ENCODE results near the gene NCBP1. TPM values are rescaled to one million over a fixed set of nuclear protein-coding genes. Genes with fewer than 3 reads are reported as not detected.
A peak's percentile ranks its signal among the peaks of the same experiment; 100 is the strongest.

The NCBP1 gene
- polyA plus RNA-seq, 1 of the 3 experiments (the other 2 are of a cell fraction), result 11.3 TPM

DNA sequence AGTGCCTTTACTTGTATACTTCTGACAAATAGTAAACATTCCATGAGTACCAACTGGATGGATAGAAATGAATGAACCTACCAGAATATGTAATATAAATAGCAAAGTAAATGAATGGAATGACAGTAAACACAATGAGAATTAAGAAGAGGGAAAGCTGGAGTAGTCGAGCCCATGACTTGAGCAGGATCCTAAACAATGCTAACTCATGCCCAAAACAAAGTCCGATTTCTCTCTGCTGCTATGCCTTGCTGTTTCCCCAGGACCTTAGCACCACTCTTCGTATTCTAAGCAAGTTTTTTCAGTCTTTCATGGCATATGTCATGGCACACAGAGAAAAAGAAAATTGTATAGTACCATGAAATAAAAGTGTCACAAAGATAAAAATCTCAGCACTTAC is 61.8 kb downstream of the NCBP1 start:
- H3K4me3 ChIP-seq (ENCODE audit: low read depth in 2 of 2, low read length in 1 of 2), result peak overlapping the region in 1 of 2 experiments; percentile 82; a peak in 2 of 4 replicates
- H3K27me3 ChIP-seq (ENCODE audit: insufficient read depth), result no peaks in the 10 kb centered on the region
- POLR2A ChIA-PET, result no interaction called here
- no peak overlapping the region for H3K27ac ChIP-seq (ENCODE audit: low read depth in 2 of 2, low read length in 1 of 2)
- peaks cover 33% of the 10 kb centered on the region for H3K79me2 ChIP-seq (ENCODE audit: insufficient read depth)
- CTCF ChIA-PET, result interaction anchor here (2.2 kb wide), 1 partner anchor 227 kb away, joined by 7 read pairs; no protein-coding TSS in a partner anchor
- no peak overlapping the region for H2AFZ ChIP-seq (ENCODE audit: low read depth)
- H3K9me2 ChIP-seq, result no peaks in the 10 kb centered on the region
- peaks cover 7 to 19% of the 10 kb centered on the region in 2 experiments; a peak in 3 of 4 replicates for H3K4me1 ChIP-seq (ENCODE audit: control insufficient read depth in 1 of 2, insufficient read depth in 2 of 2, low read depth in 1 of 2, low read length in 1 of 2)
- WGBS (ENCODE audit: low lambda C conversion rate), result 84% methylated on average over 3 of the region's 3 CpGs
- no peaks in the 10 kb centered on the region for H3F3A ChIP-seq (replicated peaks; ENCODE audit: insufficient read depth)
- H3K9ac ChIP-seq, result no peak overlapping the region
- TF ChIP-seq FOXJ3 (CRISPR knock-in tag; IDR thresholded peaks at IDR 0.05) (no peak), GABPA (IDR thresholded peaks at IDR 0.05; ENCODE audit: low read depth) (no peak), MXI1 (IDR thresholded peaks at IDR 0.05; ENCODE audit: low read depth, low read length) (no peak), TCF12 (IDR thresholded peaks at IDR 0.05) (no peak), GATA2 (CRISPR knock-in tag; IDR thresholded peaks at IDR 0.05) (no peak), MAX (IDR thresholded peaks at IDR 0.05; ENCODE audit: low read depth) (no peak), TEAD4 (IDR thresholded peaks at IDR 0.05; ENCODE audit: borderline replicate concordance, insufficient read depth) (no peak), RFX5 (IDR thresholded peaks at IDR 0.05; ENCODE audit: low read length) (no peak), EP300 (IDR thresholded peaks at IDR 0.05; ENCODE audit: borderline replicate concordance in 1 of 2, low read depth in 1 of 2, low read length in 1 of 2) (no peak), SIN3A (IDR thresholded peaks at IDR 0.05; ENCODE audit: borderline replicate concordance, low read depth, low read length) (no peak)
- TF ChIP-seq, protein P1, sequence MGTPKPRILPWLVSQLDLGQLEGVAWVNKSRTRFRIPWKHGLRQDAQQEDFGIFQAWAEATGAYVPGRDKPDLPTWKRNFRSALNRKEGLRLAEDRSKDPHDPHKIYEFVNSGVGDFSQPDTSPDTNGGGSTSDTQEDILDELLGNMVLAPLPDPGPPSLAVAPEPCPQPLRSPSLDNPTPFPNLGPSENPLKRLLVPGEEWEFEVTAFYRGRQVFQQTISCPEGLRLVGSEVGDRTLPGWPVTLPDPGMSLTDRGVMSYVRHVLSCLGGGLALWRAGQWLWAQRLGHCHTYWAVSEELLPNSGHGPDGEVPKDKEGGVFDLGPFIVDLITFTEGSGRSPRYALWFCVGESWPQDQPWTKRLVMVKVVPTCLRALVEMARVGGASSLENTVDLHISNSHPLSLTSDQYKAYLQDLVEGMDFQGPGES (IDR thresholded peaks at IDR 0.05; ENCODE audit: low read depth, low read length), result no peak
- TF ChIP-seq, protein P2, sequence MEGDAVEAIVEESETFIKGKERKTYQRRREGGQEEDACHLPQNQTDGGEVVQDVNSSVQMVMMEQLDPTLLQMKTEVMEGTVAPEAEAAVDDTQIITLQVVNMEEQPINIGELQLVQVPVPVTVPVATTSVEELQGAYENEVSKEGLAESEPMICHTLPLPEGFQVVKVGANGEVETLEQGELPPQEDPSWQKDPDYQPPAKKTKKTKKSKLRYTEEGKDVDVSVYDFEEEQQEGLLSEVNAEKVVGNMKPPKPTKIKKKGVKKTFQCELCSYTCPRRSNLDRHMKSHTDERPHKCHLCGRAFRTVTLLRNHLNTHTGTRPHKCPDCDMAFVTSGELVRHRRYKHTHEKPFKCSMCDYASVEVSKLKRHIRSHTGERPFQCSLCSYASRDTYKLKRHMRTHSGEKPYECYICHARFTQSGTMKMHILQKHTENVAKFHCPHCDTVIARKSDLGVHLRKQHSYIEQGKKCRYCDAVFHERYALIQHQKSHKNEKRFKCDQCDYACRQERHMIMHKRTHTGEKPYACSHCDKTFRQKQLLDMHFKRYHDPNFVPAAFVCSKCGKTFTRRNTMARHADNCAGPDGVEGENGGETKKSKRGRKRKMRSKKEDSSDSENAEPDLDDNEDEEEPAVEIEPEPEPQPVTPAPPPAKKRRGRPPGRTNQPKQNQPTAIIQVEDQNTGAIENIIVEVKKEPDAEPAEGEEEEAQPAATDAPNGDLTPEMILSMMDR (IDR thresholded peaks at IDR 0.05), result no peak
- TF ChIP-seq, protein P3, sequence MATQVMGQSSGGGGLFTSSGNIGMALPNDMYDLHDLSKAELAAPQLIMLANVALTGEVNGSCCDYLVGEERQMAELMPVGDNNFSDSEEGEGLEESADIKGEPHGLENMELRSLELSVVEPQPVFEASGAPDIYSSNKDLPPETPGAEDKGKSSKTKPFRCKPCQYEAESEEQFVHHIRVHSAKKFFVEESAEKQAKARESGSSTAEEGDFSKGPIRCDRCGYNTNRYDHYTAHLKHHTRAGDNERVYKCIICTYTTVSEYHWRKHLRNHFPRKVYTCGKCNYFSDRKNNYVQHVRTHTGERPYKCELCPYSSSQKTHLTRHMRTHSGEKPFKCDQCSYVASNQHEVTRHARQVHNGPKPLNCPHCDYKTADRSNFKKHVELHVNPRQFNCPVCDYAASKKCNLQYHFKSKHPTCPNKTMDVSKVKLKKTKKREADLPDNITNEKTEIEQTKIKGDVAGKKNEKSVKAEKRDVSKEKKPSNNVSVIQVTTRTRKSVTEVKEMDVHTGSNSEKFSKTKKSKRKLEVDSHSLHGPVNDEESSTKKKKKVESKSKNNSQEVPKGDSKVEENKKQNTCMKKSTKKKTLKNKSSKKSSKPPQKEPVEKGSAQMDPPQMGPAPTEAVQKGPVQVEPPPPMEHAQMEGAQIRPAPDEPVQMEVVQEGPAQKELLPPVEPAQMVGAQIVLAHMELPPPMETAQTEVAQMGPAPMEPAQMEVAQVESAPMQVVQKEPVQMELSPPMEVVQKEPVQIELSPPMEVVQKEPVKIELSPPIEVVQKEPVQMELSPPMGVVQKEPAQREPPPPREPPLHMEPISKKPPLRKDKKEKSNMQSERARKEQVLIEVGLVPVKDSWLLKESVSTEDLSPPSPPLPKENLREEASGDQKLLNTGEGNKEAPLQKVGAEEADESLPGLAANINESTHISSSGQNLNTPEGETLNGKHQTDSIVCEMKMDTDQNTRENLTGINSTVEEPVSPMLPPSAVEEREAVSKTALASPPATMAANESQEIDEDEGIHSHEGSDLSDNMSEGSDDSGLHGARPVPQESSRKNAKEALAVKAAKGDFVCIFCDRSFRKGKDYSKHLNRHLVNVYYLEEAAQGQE (IDR thresholded peaks at IDR 0.05; ENCODE audit: low read depth, low read length), result no peak
- peaks cover 10 to 24% of the 10 kb centered on the region in 2 experiments for H3K36me3 ChIP-seq (replicated peaks in 1 of 2; ENCODE audit: control insufficient read depth in 1 of 2, insufficient read depth in 2 of 2, low read length in 1 of 2)
- H4K20me1 ChIP-seq (ENCODE audit: insufficient read depth), result peaks cover 5% of the 10 kb centered on the region; the same call in 1 of the 2 replicates
- H3K4me2 ChIP-seq, result peak overlapping the region; percentile 92
- no peak for DNase-seq
- H3K9me3 ChIP-seq, result no peaks in the 10 kb centered on the region

All from SK-N-SH (cell line).